Loucy (cell line): Measurements from ENCODE around the gene SQOR.
"Not testable (repeated sequence)": the region's sequence is repeated elsewhere in the genome, so short reads cannot be mapped to it uniquely, and the experiment has no call there.

ENCODE experiments used
- H2AFZ ChIP-seq: fragments of 200-600 bp; sonication (generic); 2 replicates; pipeline ENCODE4 v1.6.0; 2016; ENCODE audit warnings: antibody characterized with exemption, mild to moderate bottlenecking, low read length, moderate library complexity
- H3F3A ChIP-seq: fragments of 200-600 bp; 2 replicates; pipeline ENCODE4 v1.6.0; 2016; ENCODE audit warnings: antibody characterized with exemption, low read depth, mild to moderate bottlenecking
- H3K27me3 ChIP-seq: fragments of 200-600 bp; sonication (generic); 2 replicates; pipeline ENCODE4 v1.6.1; 2014; ENCODE audit warnings: low read length, mild to moderate bottlenecking; ENCODE audit not compliant: insufficient read depth, poor library complexity, severe bottlenecking
- H3K36me3 ChIP-seq: fragments of 200-600 bp; sonication (generic); 2 replicates; pipeline ENCODE4 v1.6.1; 2016; ENCODE audit warnings: low read length; ENCODE audit not compliant: insufficient read depth
- H3K4me1 ChIP-seq: fragments of 200-600 bp; sonication (generic); 2 replicates; pipeline ENCODE4 v1.5.1; 2014; ENCODE audit warnings: low read length, mild to moderate bottlenecking; ENCODE audit not compliant: insufficient read depth, poor library complexity, severe bottlenecking
- H3K4me2 ChIP-seq: fragments of 200-600 bp; sonication (generic); 2 replicates; pipeline ENCODE4 v1.6.0; 2014; ENCODE audit warnings: antibody characterized with exemption, low read length, low read depth, mild to moderate bottlenecking; ENCODE audit not compliant: poor library complexity, severe bottlenecking
- H3K4me3 ChIP-seq: fragments of 200-600 bp; sonication (generic); 2 replicates; pipeline ENCODE4 v1.5.1; 2014; ENCODE audit warnings: low read length, mild to moderate bottlenecking, mixed read lengths; ENCODE audit not compliant: poor library complexity, severe bottlenecking
- H3K79me2 ChIP-seq: fragments of 200-600 bp; sonication (generic); 2 replicates; pipeline ENCODE4 v1.6.1; 2014; ENCODE audit warnings: low read length; ENCODE audit not compliant: insufficient read depth
- H3K9ac ChIP-seq: fragments of 200-600 bp; sonication (generic); 2 replicates; pipeline ENCODE4 v1.6.0; 2014; ENCODE audit warnings: mild to moderate bottlenecking, low read depth, low read length, moderate library complexity; ENCODE audit not compliant: poor library complexity, severe bottlenecking
- H3K9me2 ChIP-seq: fragments of 200-600 bp; sonication (generic); replicated peaks from 2 replicates; pipeline ENCODE4 v1.6.1; 2016; ENCODE audit warnings: low read depth, low read length, mixed read lengths
- H3K9me3 ChIP-seq: fragments of 200-600 bp; sonication (generic); 2 replicates; pipeline ENCODE4 v1.6.1; 2014; ENCODE audit warnings: mild to moderate bottlenecking, antibody characterized with exemption, low read length, low read depth; ENCODE audit not compliant: insufficient read depth
- H4K20me1 ChIP-seq: fragments of 200-600 bp; sonication (generic); 2 replicates; pipeline ENCODE4 v1.6.0; 2014; ENCODE audit warnings: antibody characterized with exemption, low read length, mild to moderate bottlenecking; ENCODE audit not compliant: insufficient read depth, poor library complexity, severe bottlenecking
- CTCF ChIP-seq: fragments of 200-600 bp; sonication (generic); conservative IDR thresholded peaks from 2 replicates; pipeline ENCODE4 v1.5.1; 2014; ENCODE audit warnings: mild to moderate bottlenecking, antibody characterized with exemption, low read length
- EZH2phosphoT487 ChIP-seq: fragments of 200-600 bp; IDR thresholded peaks from 2 replicates; pipeline ENCODE4 v1.6.1; 2018; ENCODE audit warnings: antibody characterized with exemption, mild to moderate bottlenecking, moderate library complexity, borderline replicate concordance

Gene SQOR

GRCh38 chr15:45646220-45646619 lies 11.4 kb downstream of the SQOR start:
- Histone ChIP-seq H3K9me3 (no peaks in the 10 kb centered on the region), H3K4me3 (no peak overlapping the region), H3K9ac (no peak overlapping the region), H4K20me1 (no peaks in the 10 kb centered on the region), H3K4me2 (no peak overlapping the region), H3K9me2 (no peaks in the 10 kb centered on the region), H3K27me3 (no peaks in the 10 kb centered on the region), H3F3A (no peaks in the 10 kb centered on the region), H3K36me3 (no peaks in the 10 kb centered on the region), H2AFZ (no peak overlapping the region), H3K4me1 (no peaks in the 10 kb centered on the region), H3K79me2 (no peaks in the 10 kb centered on the region)
- no peak for TF ChIP-seq CTCF
- no peak for TF ChIP-seq EZH2phosphoT487

GRCh38 chr15:45647828-45648227 lies 13.0 kb downstream of the SQOR start:
- H3K4me2 ChIP-seq: no peak overlapping the region
- TF ChIP-seq CTCF (no peak), EZH2phosphoT487 (no peak)
- no peaks in the 10 kb centered on the region for H3K4me1 ChIP-seq
- no peaks in the 10 kb centered on the region for H3K79me2 ChIP-seq
- no peak overlapping the region for H3K4me3 ChIP-seq
- H4K20me1 ChIP-seq: no peaks in the 10 kb centered on the region
- no peak overlapping the region for H3K9ac ChIP-seq
- no peaks in the 10 kb centered on the region for H3F3A ChIP-seq
- H3K9me2 ChIP-seq: no peaks in the 10 kb centered on the region
- H3K36me3 ChIP-seq: no peaks in the 10 kb centered on the region
- H3K9me3 ChIP-seq: no peaks in the 10 kb centered on the region
- H2AFZ ChIP-seq: no peak overlapping the region
- no peaks in the 10 kb centered on the region for H3K27me3 ChIP-seq

GRCh38 chr15:45648521-45649200 lies 13.8 kb downstream of the SQOR start:
- Histone ChIP-seq H3K79me2 (no peaks in the 10 kb centered on the region), H4K20me1 (no peaks in the 10 kb centered on the region), H3K9me3 (no peaks in the 10 kb centered on the region), H3K4me2 (no peak overlapping the region), H3K9me2 (no peaks in the 10 kb centered on the region), H3K27me3 (no peaks in the 10 kb centered on the region), H3K36me3 (no peaks in the 10 kb centered on the region), H3K4me1 (no peaks in the 10 kb centered on the region), H2AFZ (no peak overlapping the region), H3F3A (no peaks in the 10 kb centered on the region), H3K4me3 (no peak overlapping the region), H3K9ac (no peak overlapping the region)
- TF ChIP-seq CTCF (no peak), EZH2phosphoT487 (no peak)

GRCh38 chr15:45650007-45650406 lies 15.2 kb downstream of the SQOR start:
- not testable (repeated sequence) for H3F3A ChIP-seq, H3K4me1 ChIP-seq, H3K79me2 ChIP-seq, H3K27me3 ChIP-seq, H3K9me2 ChIP-seq, H3K9me3 ChIP-seq, H3K4me3 ChIP-seq, H2AFZ ChIP-seq, H3K9ac ChIP-seq, H3K4me2 ChIP-seq, H3K36me3 ChIP-seq, H4K20me1 ChIP-seq
